Measurements from ENCODE around the gene CTXN3.

CTXN3 gene

GRCh38 chr5:127642949-127643348, 5.9 kb upstream of the CTXN3 start:
- H3K18ac ChIP-seq (ENCODE audit: low read length) = no peak overlapping the region
- no peaks in the 10 kb centered on the region for H3K79me2 ChIP-seq (ENCODE audit: control insufficient read depth, insufficient read depth, low read length, poor library complexity)
- no peak for DNase-seq
- no peak overlapping the region for H2AFZ ChIP-seq (ENCODE audit: insufficient read depth, low read length, poor library complexity)
- H2BK120ac ChIP-seq (ENCODE audit: insufficient read depth, low read length, poor library complexity) = no peak overlapping the region
- no peak overlapping the region for H2BK5ac ChIP-seq (ENCODE audit: low read depth, low read length, poor library complexity)
- H3K4ac ChIP-seq (ENCODE audit: low read depth, low read length) = no peak overlapping the region
- H3K9me3 ChIP-seq (ENCODE audit: insufficient read depth, low read depth, low read length) = no peaks in the 10 kb centered on the region
- no peak overlapping the region for H3K27ac ChIP-seq (ENCODE audit: low read depth, low read length)
- no peaks in the 10 kb centered on the region for H3K36me3 ChIP-seq (ENCODE audit: control insufficient read depth in 1 of 2, insufficient read depth in 2 of 2, low read length in 2 of 2)
- H2AK5ac ChIP-seq (ENCODE audit: low read length) = no peak overlapping the region
- H3K14ac ChIP-seq (ENCODE audit: low read length) = no peak overlapping the region
- H3K4me1 ChIP-seq (ENCODE audit: control insufficient read depth in 1 of 2, insufficient read depth in 2 of 2, low read length in 2 of 2) = no peaks in the 10 kb centered on the region
- H3K27me3 ChIP-seq (ENCODE audit: insufficient read depth, low read length) = no peaks in the 10 kb centered on the region
- H4K8ac ChIP-seq (ENCODE audit: low read depth, low read length) = no peak overlapping the region
- no peak overlapping the region for H4K91ac ChIP-seq (ENCODE audit: low read depth, low read length)
- no peak overlapping the region for H3K4me2 ChIP-seq (ENCODE audit: low read length)
- H3K9ac ChIP-seq (ENCODE audit: low read length) = no peak overlapping the region
- no peak overlapping the region for H4K12ac ChIP-seq (ENCODE audit: low read depth, low read length)
- H2BK12ac ChIP-seq (ENCODE audit: low read length) = no peak overlapping the region
- H3K79me1 ChIP-seq (ENCODE audit: low read length) = no peaks in the 10 kb centered on the region
- WGBS (ENCODE audit: extremely low coverage, insufficient coverage, insufficient read length) = no CpG with 5 or more reads among the region's 2 CpGs
- H3K23ac ChIP-seq (ENCODE audit: low read length) = no peak overlapping the region
- no peak overlapping the region for H3K4me3 ChIP-seq (ENCODE audit: low read depth, low read length)

- H4K8ac ChIP-seq (ENCODE audit: low read depth, low read length) = no peak overlapping the region
- H2BK5ac ChIP-seq (ENCODE audit: low read depth, low read length, poor library complexity) = no peak overlapping the region
- WGBS (ENCODE audit: extremely low coverage, insufficient coverage, insufficient read length) = no CpG with 5 or more reads among the region's 1 CpG
- H3K79me2 ChIP-seq (ENCODE audit: control insufficient read depth, insufficient read depth, low read length, poor library complexity) = no peaks in the 10 kb centered on the region
- no peaks in the 10 kb centered on the region for H3K4me1 ChIP-seq (ENCODE audit: control insufficient read depth in 1 of 2, insufficient read depth in 2 of 2, low read length in 2 of 2)
- no peaks in the 10 kb centered on the region for H3K36me3 ChIP-seq (ENCODE audit: control insufficient read depth in 1 of 2, insufficient read depth in 2 of 2, low read length in 2 of 2)
- H2AFZ ChIP-seq (ENCODE audit: insufficient read depth, low read length, poor library complexity) = no peak overlapping the region
- no peak overlapping the region for H3K4ac ChIP-seq (ENCODE audit: low read depth, low read length)
- no peak overlapping the region for H2BK120ac ChIP-seq (ENCODE audit: insufficient read depth, low read length, poor library complexity)
- no peaks in the 10 kb centered on the region for H3K9me3 ChIP-seq (ENCODE audit: insufficient read depth, low read depth, low read length)
- H3K79me1 ChIP-seq (ENCODE audit: low read length) = no peaks in the 10 kb centered on the region
- no peak overlapping the region for H4K91ac ChIP-seq (ENCODE audit: low read depth, low read length)
- no peaks in the 10 kb centered on the region for H3K27me3 ChIP-seq (ENCODE audit: insufficient read depth, low read length)
- H3K14ac ChIP-seq (ENCODE audit: low read length) = no peak overlapping the region
- H3K4me2 ChIP-seq (ENCODE audit: low read length) = no peak overlapping the region
- H2BK12ac ChIP-seq (ENCODE audit: low read length) = no peak overlapping the region
- H4K12ac ChIP-seq (ENCODE audit: low read depth, low read length) = no peak overlapping the region
- no peak overlapping the region for H3K18ac ChIP-seq (ENCODE audit: low read length)
- no peak overlapping the region for H3K4me3 ChIP-seq (ENCODE audit: low read depth, low read length)
- H2AK5ac ChIP-seq (ENCODE audit: low read length) = no peak overlapping the region
- H3K23ac ChIP-seq (ENCODE audit: low read length) = no peak overlapping the region
- no peak overlapping the region for H3K27ac ChIP-seq (ENCODE audit: low read depth, low read length)
- H3K9ac ChIP-seq (ENCODE audit: low read length) = no peak overlapping the region
- no peak for DNase-seq
Observed at GRCh38 chr5:127643607-127644006, 5.3 kb upstream of the CTXN3 start.

DNA sequence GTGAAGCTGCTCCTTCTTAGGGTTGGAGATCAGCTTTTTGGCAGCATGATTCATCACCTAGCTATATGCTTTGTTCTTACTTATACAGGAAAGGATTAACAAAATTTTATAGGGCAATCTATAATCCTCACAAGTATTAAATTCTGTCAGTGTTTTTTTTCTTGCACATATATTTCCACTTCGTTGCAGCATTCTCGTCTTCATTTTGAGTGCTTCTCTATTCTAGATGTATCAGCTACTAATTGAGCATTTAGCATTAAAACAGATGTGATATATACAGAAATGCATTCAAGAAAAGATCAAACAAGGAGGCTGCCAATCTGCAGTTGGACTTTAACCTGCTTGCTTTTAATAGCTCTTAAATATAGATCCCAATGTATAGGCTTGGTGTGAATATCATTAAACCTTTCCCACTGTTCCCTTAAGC, 3.6 kb upstream of the CTXN3 start:
- H2AK5ac ChIP-seq (ENCODE audit: low read length) = no peak overlapping the region

GRCh38 chr5:127647361-127647958, 1.4 kb upstream of the CTXN3 start:
- H2AK5ac ChIP-seq (ENCODE audit: low read length) = no peak overlapping the region
- H2BK12ac ChIP-seq (ENCODE audit: low read length) = no peak overlapping the region
- no peak overlapping the region for H2AFZ ChIP-seq (ENCODE audit: insufficient read depth, low read length, poor library complexity)
- H4K12ac ChIP-seq (ENCODE audit: low read depth, low read length) = no peak overlapping the region
- H3K4me2 ChIP-seq (ENCODE audit: low read length) = no peak overlapping the region
- no peaks in the 10 kb centered on the region for H3K9me3 ChIP-seq (ENCODE audit: insufficient read depth, low read depth, low read length)
- no peak overlapping the region for H3K14ac ChIP-seq (ENCODE audit: low read length)
- H3K23ac ChIP-seq (ENCODE audit: low read length) = no peak overlapping the region
- no peak overlapping the region for H3K27ac ChIP-seq (ENCODE audit: low read depth, low read length)
- H3K27me3 ChIP-seq (ENCODE audit: insufficient read depth, low read length) = no peaks in the 10 kb centered on the region
- no peak overlapping the region for H4K8ac ChIP-seq (ENCODE audit: low read depth, low read length)
- no peak overlapping the region for H3K9ac ChIP-seq (ENCODE audit: low read length)
- H3K18ac ChIP-seq (ENCODE audit: low read length) = no peak overlapping the region
- H3K4me1 ChIP-seq (ENCODE audit: control insufficient read depth in 1 of 2, insufficient read depth in 2 of 2, low read length in 2 of 2) = no peaks in the 10 kb centered on the region
- H3K36me3 ChIP-seq (ENCODE audit: control insufficient read depth in 1 of 2, insufficient read depth in 2 of 2, low read length in 2 of 2) = no peaks in the 10 kb centered on the region
- H3K79me2 ChIP-seq (ENCODE audit: control insufficient read depth, insufficient read depth, low read length, poor library complexity) = no peaks in the 10 kb centered on the region
- no peak overlapping the region for H4K91ac ChIP-seq (ENCODE audit: low read depth, low read length)
- H3K79me1 ChIP-seq (ENCODE audit: low read length) = no peaks in the 10 kb centered on the region
- WGBS (ENCODE audit: extremely low coverage, insufficient coverage, insufficient read length) = no CpG with 5 or more reads among the region's 8 CpGs
- no peak overlapping the region for H3K4me3 ChIP-seq (ENCODE audit: low read depth, low read length)
- no peak overlapping the region for H2BK120ac ChIP-seq (ENCODE audit: insufficient read depth, low read length, poor library complexity)
- H2BK5ac ChIP-seq (ENCODE audit: low read depth, low read length, poor library complexity) = no peak overlapping the region
- H3K4ac ChIP-seq (ENCODE audit: low read depth, low read length) = no peak overlapping the region
- DNase-seq = no peak

More for the DNA sequence above, 3.6 kb upstream of the CTXN3 start:
- Histone ChIP-seq H3K14ac (ENCODE audit: low read length) (no peak overlapping the region), H4K8ac (ENCODE audit: low read depth, low read length) (no peak overlapping the region), H3K79me1 (ENCODE audit: low read length) (no peaks in the 10 kb centered on the region), H4K12ac (ENCODE audit: low read depth, low read length) (no peak overlapping the region), H3K4me1 (ENCODE audit: control insufficient read depth in 1 of 2, insufficient read depth in 2 of 2, low read length in 2 of 2) (no peaks in the 10 kb centered on the region), H3K27ac (ENCODE audit: low read depth, low read length) (no peak overlapping the region), H3K79me2 (ENCODE audit: control insufficient read depth, insufficient read depth, low read length, poor library complexity) (no peaks in the 10 kb centered on the region), H3K36me3 (ENCODE audit: control insufficient read depth in 1 of 2, insufficient read depth in 2 of 2, low read length in 2 of 2) (no peaks in the 10 kb centered on the region), H4K91ac (ENCODE audit: low read depth, low read length) (no peak overlapping the region), H2AFZ (ENCODE audit: insufficient read depth, low read length, poor library complexity) (no peak overlapping the region), H3K18ac (ENCODE audit: low read length) (no peak overlapping the region), H3K4me2 (ENCODE audit: low read length) (no peak overlapping the region), H2BK5ac (ENCODE audit: low read depth, low read length, poor library complexity) (no peak overlapping the region), H3K27me3 (ENCODE audit: insufficient read depth, low read length) (no peaks in the 10 kb centered on the region), H2BK120ac (ENCODE audit: insufficient read depth, low read length, poor library complexity) (no peak overlapping the region), H3K4me3 (ENCODE audit: low read depth, low read length) (no peak overlapping the region), H2BK12ac (ENCODE audit: low read length) (no peak overlapping the region), H3K4ac (ENCODE audit: low read depth, low read length) (no peak overlapping the region), H3K9me3 (ENCODE audit: insufficient read depth, low read depth, low read length) (no peaks in the 10 kb centered on the region), H3K9ac (ENCODE audit: low read length) (no peak overlapping the region), H3K23ac (ENCODE audit: low read length) (no peak overlapping the region)
- no peak for DNase-seq
- WGBS (ENCODE audit: extremely low coverage, insufficient coverage, insufficient read length) = no CpG with 5 or more reads among the region's 2 CpGs
